H1 (cell line): ENCODE measurements around the gene PXK. TPM values are rescaled to one million over a fixed set of nuclear protein-coding genes. Genes with fewer than 3 reads are reported as not detected.

Experiments
- ATF3 ChIP-seq: IDR thresholded peaks from 2 replicates; pipeline ENCODE4 v1.6.1; 2011; ENCODE audit warnings: low read depth, mild to moderate bottlenecking, low read length; ENCODE audit not compliant: insufficient read depth
- SIRT6 ChIP-seq: IDR thresholded peaks from one replicate; pipeline ENCODE4 v1.7.1; 2012; ENCODE audit warnings: low read length, inconsistent platforms
- SUZ12 ChIP-seq: fragments of 200-600 bp; sonication (generic); IDR thresholded peaks from 2 replicates; pipeline ENCODE4 v1.6.1; 2012; ENCODE audit warnings: mild to moderate bottlenecking, inconsistent platforms, low read length, moderate library complexity, mixed read lengths
- ZNF274 ChIP-seq: IDR thresholded peaks from 2 replicates; pipeline ENCODE4 v1.7.0; 2012; ENCODE audit warnings: low read length, borderline replicate concordance; ENCODE audit errors: extremely low read depth
- polyA plus RNA-seq, 7 experiments: library from polyadenylated mRNA; depleted of rRNA in 3 of 7; stranded (reverse) in 5 of 7; unstranded in 2 of 7; fragments of >200 nt in 5 of 7; fragments of 200-250 nt in 2 of 7; gene quantifications; 1 replicate in 5 of 7; 2 replicates in 1 of 7; 4 replicates in 1 of 7; pipeline versions ENCODE4 v1.2.1 to v1.2.3, GENCODE V29; 2011 to 2013; ENCODE audit warnings: missing spikeins in 2 of 7, mixed read lengths in 2 of 7
- total RNA-seq: library from RNA; stranded (reverse); fragmentation: NEBNext Ultra II Directional; extraction: Animal tissue kit (Norgen Biotek cat#: 25700); gene quantifications from 2 replicates; pipeline ENCODE4 v1.2.1, GENCODE V29; 2021

The PXK gene
- total and polyA plus RNA-seq, 2 of the 8 experiments (the other 6 are each of a cell fraction or from before 2014, with no cell fraction given) = 3.5 to 7.1 TPM

GRCh38 chr3:58333206-58334012, 717 bp downstream of the PXK start (continued):
- TF ChIP-seq ATF3 (no peak), SIRT6 (no peak), SUZ12 (peak; percentile 12; the same call in 1 of the 2 replicates), ZNF274 (no peak)
- TF ChIP-seq, all 59 proteins: peak for 4
